ENCODE data around the gene PNPLA3. TPM values are rescaled to one million over a fixed set of nuclear protein-coding genes. Genes with fewer than 3 reads are reported as not detected.

PNPLA3 gene
- total and polyA plus RNA-seq, 9 of the 15 experiments (the other 6 are each of a cell fraction or from before 2014, with no cell fraction given): 0.20 to 0.48 (median 0.38) TPM; not detected in 6

GRCh38 chr22:43985532-43985931 lies 61.9 kb downstream of the PNPLA3 start (continued):
- no peak for TF ChIP-seq MBD1 (CRISPR knock-in tag; IDR thresholded peaks at IDR 0.05)
- TF ChIP-seq KLF6 (CRISPR knock-in tag; IDR thresholded peaks at IDR 0.05; ENCODE audit: borderline replicate concordance): no peak
- peak; percentile 50 for TF ChIP-seq TAF9B (IDR thresholded peaks at IDR 0.05; ENCODE audit: partially characterized antibody)
- no peak for TF ChIP-seq PML (IDR thresholded peaks at IDR 0.05; ENCODE audit: low read length)
- TF ChIP-seq ZBTB9 (CRISPR knock-in tag; IDR thresholded peaks at IDR 0.05): no peak
- no peak for TF ChIP-seq ZBTB17 (CRISPR knock-in tag; IDR thresholded peaks at IDR 0.05)
- peak; percentile 97 for TF ChIP-seq ZNF316 (IDR thresholded peaks at IDR 0.05)
- TF ChIP-seq RBM22 (IDR thresholded peaks at IDR 0.05; ENCODE audit: low read depth, low read length, poor library complexity, severe bottlenecking): no peak
- no peak for TF ChIP-seq POLR2H (tag; IDR thresholded peaks at IDR 0.05; ENCODE audit: low read depth)
- TF ChIP-seq MGA (IDR thresholded peaks at IDR 0.05): 0 out of 2 replicates have a peak, but pooled peaks have one; percentile 16
- no peak for TF ChIP-seq HMBOX1 (IDR thresholded peaks at IDR 0.05)
- TF ChIP-seq ZBTB43 (CRISPR knock-in tag; IDR thresholded peaks at IDR 0.05): no peak

Data from K562 (cell line).